ENCODE measurements around the gene DIS3.
A peak's percentile ranks its signal among the peaks of the same experiment; 100 is the strongest.
"Not testable (repeated sequence)": the region's sequence is repeated elsewhere in the genome, so short reads cannot be mapped to it uniquely, and the experiment has no call there.

DIS3 gene

GRCh38 chr13:72745260-72745659 lies 36.4 kb downstream of the DIS3 start:
- no peak for DNase-seq

- no peak for DNase-seq
Measured at GRCh38 chr13:72740015-72740414, 41.7 kb downstream of the DIS3 start.

DNA sequence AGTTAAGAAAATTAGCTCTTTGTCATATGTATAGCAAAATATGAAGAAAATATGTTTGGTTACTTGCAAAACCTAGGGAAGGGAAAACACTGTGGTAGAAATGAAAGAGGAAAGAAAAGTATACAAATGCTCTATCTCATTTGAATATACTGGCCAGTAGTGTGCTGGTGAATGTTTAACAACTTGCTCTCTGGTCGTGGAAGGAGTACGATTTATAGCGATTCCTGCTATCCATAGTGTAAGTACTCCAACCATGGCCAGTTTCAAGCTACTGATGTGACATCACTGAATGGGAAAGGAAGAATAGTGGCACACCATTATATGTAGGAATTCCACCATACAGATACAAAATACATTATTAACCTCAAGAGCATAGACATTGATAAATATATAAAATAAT lies 44.7 kb downstream of the DIS3 start:
- DNase-seq = no peak

GRCh38 chr13:72728290-72728605 lies 53.5 kb downstream of the DIS3 start:
- DNase-seq = no peak

DNA sequence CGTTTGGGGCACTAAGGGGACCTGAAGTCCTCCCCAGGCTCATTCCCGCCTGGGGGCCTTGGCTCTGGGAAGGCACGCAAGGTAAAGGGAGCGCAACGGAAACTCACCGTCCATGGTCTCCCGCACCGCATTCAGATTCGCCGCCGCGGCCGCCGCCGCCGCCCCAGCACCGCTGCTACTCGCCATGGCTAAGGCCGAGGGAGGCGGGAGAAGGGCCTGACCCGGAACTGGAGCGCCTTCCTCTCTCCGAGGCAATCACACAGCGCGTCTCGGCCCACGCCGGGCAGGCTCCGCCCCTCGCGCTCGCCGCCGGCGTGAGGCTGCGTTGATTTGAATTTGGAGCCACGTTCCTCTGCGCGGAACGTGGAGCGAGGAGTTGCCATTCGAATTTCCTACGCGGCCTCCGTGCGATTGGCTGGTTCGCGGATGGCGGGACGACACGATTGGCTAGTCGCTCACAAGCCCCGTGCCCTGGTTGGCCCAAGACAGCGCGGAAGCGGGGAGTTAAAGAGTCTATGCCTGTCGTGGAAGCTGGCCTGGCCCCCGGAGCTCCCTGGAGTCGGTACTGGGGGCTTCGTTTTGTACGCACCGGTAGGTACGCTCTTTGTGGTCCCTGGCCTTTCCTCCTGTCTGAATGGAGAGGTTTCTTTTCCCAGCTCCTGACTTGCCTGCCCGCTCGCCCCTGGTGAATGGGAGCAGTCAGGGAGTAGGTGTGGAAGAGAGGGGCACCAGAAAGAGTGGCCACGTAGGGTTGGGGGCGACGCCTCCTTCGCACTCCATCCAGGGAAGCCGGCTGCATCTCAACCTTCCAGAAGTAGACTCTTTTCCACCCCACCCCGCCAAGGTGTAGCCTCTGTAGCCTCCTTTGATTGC lies 54.0 kb downstream of the DIS3 start, which contains the start of the genes BORA and MZT1:
TSS of gene BORA (plus strand) at position 507 of the 873 bp plus-strand sequence. CDS start 1,018 bp downstream, outside the sequence.
TSS of gene MZT1 (minus strand) at position 213 of the 873 bp plus-strand sequence. CDS start at position 186, 27 bp downstream.
- DNase-seq = peak; percentile 96

DNA sequence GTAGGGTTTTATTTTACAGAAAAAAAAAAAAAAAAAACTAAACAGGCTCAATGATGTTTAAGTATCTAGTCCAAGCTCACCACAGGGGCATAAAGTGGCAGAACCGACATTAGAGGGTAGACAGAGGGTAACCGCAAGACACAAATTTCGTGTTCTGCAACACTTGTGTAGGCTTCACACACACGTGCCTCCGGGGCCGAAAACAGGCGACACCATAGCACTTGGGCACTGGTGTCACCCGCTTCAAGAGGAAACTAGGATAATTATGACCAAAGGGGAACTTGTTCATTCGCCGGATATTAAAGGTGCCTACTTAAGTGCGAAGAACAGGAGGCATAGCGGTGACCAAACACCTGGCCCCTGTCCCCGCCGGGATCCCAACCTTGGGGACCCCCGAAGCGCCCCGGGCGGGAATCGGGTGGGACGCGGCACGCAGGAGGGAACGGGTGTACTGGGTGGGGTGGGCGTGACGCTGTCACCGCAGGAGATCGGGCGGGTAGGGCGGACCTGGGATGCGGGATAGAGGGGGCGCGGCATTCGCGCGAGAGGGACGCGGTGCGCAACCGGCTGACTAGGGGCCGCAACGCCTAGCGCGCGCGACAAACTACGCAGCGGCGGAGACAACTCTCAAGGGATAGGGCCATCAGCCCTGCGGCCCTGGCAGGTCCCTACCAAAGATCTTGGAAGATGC lies 54.8 kb downstream of the DIS3 start:
- no peak for DNase-seq

- DNase-seq = not testable (repeated sequence)
Measured at GRCh38 chr13:72726185-72726584, 55.5 kb downstream of the DIS3 start.

GRCh38 chr13:72716776-72717175 lies 64.9 kb downstream of the DIS3 start:
- DNase-seq = no peak

Data from amniotic stem cell (primary cell).